Measurements from ENCODE around the gene ZMYM3.
"Not testable (repeated sequence)": the region's sequence is repeated elsewhere in the genome, so short reads cannot be mapped to it uniquely, and the experiment has no call there.

DNA sequence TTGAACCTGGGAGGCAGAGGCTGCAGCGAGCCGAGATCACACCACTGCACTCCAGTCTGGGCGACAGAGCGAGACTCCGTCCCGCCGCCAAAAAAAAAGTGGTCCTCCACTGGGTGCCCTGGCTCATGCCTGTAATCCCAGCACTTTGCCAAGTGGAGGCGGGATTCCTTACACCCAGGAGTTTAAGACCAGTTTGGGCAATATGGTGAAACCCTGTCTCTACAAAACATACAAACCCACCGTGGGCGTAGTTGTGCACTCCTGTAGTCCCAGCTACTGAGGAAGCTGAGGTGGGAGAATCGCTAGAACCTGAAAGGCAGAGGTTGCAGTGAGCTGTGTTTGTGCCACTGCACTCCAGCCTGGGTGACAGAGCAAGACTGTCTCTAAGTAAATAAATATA is 27.4 kb upstream of the ZMYM3 start:
- TF ChIP-seq, protein P1, sequence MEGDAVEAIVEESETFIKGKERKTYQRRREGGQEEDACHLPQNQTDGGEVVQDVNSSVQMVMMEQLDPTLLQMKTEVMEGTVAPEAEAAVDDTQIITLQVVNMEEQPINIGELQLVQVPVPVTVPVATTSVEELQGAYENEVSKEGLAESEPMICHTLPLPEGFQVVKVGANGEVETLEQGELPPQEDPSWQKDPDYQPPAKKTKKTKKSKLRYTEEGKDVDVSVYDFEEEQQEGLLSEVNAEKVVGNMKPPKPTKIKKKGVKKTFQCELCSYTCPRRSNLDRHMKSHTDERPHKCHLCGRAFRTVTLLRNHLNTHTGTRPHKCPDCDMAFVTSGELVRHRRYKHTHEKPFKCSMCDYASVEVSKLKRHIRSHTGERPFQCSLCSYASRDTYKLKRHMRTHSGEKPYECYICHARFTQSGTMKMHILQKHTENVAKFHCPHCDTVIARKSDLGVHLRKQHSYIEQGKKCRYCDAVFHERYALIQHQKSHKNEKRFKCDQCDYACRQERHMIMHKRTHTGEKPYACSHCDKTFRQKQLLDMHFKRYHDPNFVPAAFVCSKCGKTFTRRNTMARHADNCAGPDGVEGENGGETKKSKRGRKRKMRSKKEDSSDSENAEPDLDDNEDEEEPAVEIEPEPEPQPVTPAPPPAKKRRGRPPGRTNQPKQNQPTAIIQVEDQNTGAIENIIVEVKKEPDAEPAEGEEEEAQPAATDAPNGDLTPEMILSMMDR (IDR thresholded peaks at IDR 0.05): not testable (repeated sequence)
- TF ChIP-seq POLR2A (IDR thresholded peaks at IDR 0.05): not testable (repeated sequence)

Measured in testis (tissue), 2 donors.